Colonic mucosa (tissue), 4 donors: ENCODE measurements around the gene TSHR. TPM values are rescaled to one million over a fixed set of nuclear protein-coding genes. Genes with fewer than 3 reads are reported as not detected.
"Not testable (repeated sequence)": the region's sequence is repeated elsewhere in the genome, so short reads cannot be mapped to it uniquely, and the experiment has no call there.

Experiments
- DNase-seq: peaks from one replicate; pipeline ENCODE4 v3.0.0-alpha.2; 2020
- H3K27ac ChIP-seq: fragments of 200-600 bp; one replicate; pipeline ENCODE4 v1.8.0; 2021
- H3K27me3 ChIP-seq: fragments of 200-600 bp; one replicate; pipeline ENCODE4 v1.8.0; 2021
- H3K36me3 ChIP-seq: fragments of 200-600 bp; one replicate; pipeline ENCODE4 v1.8.0; 2021
- H3K4me1 ChIP-seq: fragments of 200-600 bp; one replicate; pipeline ENCODE4 v1.8.0; 2021; ENCODE audit warnings: mild to moderate bottlenecking
- H3K4me3 ChIP-seq: fragments of 200-600 bp; one replicate; pipeline ENCODE4 v1.8.0; 2021
- H3K9ac ChIP-seq, 2 donors: one replicate each; pipeline ENCODE4 v1.7.0; 2013; ENCODE audit warnings: control low read depth in 2 of 2, low read depth in 2 of 2, low read length in 2 of 2
- H3K9me3 ChIP-seq: fragments of 200-600 bp; one replicate; pipeline ENCODE4 v1.8.0; 2021
- intact Hi-C: fragments of 100-400 bp; cut with DNase I; formaldehyde crosslinking; loops from one replicate; pipeline ENCODE4 v1.14.1; 2022
- total RNA-seq, 2 donors: library from RNA; stranded (reverse); fragmentation: NEBNext Ultra II Directional in 1 of 2; extraction: Animal tissue kit (Norgen Biotek cat#: 25700) in 1 of 2; gene quantifications; one replicate each; pipeline ENCODE4 v1.2.1, GENCODE V29; 2021
- TF ChIP-seq, protein P1 (sequence below): fragments of 200-600 bp; IDR thresholded peaks from one replicate; pipeline ENCODE4 v1.8.0; 2022; ENCODE audit warnings: antibody characterized with exemption, mild to moderate bottlenecking
- donor health status: healthy.
- donor health status: DM: no; HTN: no; CAD: no.
- donor health status: DM: no; HTN: no; CAD: no.

Gene TSHR
- total RNA-seq, 2 donors from 2014 or later, result 0.11 to 0.25 TPM

DNA sequence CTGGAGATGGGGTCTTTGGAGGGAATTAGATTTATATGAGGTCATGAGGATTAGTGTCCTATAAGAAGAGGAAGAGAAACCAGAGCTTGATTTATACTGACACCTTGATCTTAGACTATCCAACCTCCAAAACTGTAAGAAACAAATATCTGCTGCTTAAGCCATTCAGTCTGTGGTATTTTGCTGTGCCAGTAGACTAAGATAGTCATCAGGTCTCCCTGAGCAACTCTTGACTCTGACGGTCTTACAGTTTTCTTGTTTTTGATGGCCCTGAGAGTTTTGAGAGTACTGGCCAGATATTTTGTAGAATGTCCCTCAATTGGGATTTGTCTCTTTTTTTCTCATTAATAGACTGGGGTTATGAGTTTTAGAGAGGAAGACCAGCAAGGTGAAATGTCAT, 51.7 kb downstream of the TSHR start:
- Histone ChIP-seq H3K9me3 (no peaks in the 10 kb centered on the region), H3K4me3 (no peak overlapping the region), H3K27ac (no peak overlapping the region), H3K27me3 (no peaks in the 10 kb centered on the region), H3K9ac (no peak overlapping the region), H3K4me1 (no peaks in the 10 kb centered on the region), H3K36me3 (no peaks in the 10 kb centered on the region)
- DNase-seq, result no peak
- intact Hi-C loops, result no loop called here
- TF ChIP-seq, protein P1, sequence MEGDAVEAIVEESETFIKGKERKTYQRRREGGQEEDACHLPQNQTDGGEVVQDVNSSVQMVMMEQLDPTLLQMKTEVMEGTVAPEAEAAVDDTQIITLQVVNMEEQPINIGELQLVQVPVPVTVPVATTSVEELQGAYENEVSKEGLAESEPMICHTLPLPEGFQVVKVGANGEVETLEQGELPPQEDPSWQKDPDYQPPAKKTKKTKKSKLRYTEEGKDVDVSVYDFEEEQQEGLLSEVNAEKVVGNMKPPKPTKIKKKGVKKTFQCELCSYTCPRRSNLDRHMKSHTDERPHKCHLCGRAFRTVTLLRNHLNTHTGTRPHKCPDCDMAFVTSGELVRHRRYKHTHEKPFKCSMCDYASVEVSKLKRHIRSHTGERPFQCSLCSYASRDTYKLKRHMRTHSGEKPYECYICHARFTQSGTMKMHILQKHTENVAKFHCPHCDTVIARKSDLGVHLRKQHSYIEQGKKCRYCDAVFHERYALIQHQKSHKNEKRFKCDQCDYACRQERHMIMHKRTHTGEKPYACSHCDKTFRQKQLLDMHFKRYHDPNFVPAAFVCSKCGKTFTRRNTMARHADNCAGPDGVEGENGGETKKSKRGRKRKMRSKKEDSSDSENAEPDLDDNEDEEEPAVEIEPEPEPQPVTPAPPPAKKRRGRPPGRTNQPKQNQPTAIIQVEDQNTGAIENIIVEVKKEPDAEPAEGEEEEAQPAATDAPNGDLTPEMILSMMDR, result no peak

DNA sequence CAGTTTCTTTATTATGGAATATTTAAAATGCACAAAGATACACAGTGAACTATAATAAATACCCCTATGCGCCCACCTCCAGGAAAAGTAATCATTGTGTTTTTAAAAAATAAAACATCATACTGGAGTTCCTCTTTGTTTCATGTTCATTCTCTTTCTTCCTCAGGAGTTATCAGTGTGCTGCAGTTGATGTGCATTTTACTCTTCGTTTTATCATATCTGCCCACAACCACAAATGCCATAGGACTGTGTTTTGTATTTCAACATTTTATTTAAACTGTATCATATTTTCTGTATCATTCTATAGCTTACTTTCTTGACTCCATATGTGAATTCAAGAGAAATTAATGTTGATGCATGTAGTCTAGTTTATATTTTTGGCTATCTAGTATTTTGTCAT, 53.9 kb downstream of the TSHR start:
- H3K4me3 ChIP-seq, result no peak overlapping the region
- intact Hi-C loops, result no loop called here
- H3K27me3 ChIP-seq, result no peaks in the 10 kb centered on the region
- no peaks in the 10 kb centered on the region for H3K4me1 ChIP-seq
- TF ChIP-seq, protein P1, result no peak
- H3K27ac ChIP-seq, result no peak overlapping the region
- no peaks in the 10 kb centered on the region for H3K36me3 ChIP-seq
- H3K9me3 ChIP-seq, result no peaks in the 10 kb centered on the region
- no peak overlapping the region for H3K9ac ChIP-seq
- no peak for DNase-seq

DNA sequence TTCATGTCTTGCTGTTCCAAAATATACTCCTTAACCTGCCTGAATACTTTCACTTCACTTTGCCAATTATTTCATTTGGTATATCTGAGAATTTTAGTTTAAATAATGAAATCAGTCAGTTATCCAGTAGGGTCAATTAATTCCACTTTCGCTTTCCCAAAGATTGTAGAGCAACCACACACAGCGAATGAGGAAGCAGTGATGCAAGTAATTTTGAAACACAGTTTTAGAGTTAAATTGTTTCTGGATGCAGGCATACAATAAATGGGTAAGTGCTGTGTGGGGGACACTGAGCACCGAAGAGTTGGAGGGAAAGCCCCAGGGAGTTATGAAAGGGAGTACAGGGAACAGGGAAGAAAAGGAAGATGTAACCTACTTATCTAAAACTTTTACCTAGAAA, 62.8 kb downstream of the TSHR start:
- no peak overlapping the region for H3K27ac ChIP-seq
- no peak overlapping the region for H3K9ac ChIP-seq
- no peaks in the 10 kb centered on the region for H3K9me3 ChIP-seq
- TF ChIP-seq, protein P1, result no peak
- H3K36me3 ChIP-seq, result no peaks in the 10 kb centered on the region
- intact Hi-C loops, result no loop called here
- DNase-seq, result no peak
- H3K4me3 ChIP-seq, result no peak overlapping the region
- H3K27me3 ChIP-seq, result no peaks in the 10 kb centered on the region
- no peaks in the 10 kb centered on the region for H3K4me1 ChIP-seq

DNA sequence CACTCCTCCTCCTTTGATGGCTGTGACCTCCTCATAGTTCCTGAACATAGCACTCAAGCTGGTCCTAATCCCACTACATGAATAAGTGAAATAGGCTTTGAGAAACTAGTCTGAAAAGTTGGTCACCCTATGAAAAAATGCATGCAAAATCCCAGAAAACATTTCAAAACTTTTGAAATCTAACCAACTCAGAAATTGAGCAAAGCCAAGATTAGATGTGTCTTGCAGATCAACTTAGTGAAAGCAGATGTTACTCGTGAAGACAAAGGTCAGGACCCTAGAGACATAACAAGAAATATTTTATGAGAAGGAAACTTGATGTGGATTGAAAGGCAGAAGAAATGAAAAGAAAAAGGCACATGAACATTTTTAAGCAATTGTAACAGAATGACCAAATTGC, 63.3 kb downstream of the TSHR start:
- Histone ChIP-seq H3K36me3 (no peaks in the 10 kb centered on the region), H3K4me1 (no peaks in the 10 kb centered on the region), H3K27me3 (no peaks in the 10 kb centered on the region), H3K27ac (no peak overlapping the region), H3K4me3 (no peak overlapping the region), H3K9ac (no peak overlapping the region), H3K9me3 (no peaks in the 10 kb centered on the region)
- DNase-seq, result no peak
- intact Hi-C loops, result no loop called here
- TF ChIP-seq, protein P1, result no peak

DNA sequence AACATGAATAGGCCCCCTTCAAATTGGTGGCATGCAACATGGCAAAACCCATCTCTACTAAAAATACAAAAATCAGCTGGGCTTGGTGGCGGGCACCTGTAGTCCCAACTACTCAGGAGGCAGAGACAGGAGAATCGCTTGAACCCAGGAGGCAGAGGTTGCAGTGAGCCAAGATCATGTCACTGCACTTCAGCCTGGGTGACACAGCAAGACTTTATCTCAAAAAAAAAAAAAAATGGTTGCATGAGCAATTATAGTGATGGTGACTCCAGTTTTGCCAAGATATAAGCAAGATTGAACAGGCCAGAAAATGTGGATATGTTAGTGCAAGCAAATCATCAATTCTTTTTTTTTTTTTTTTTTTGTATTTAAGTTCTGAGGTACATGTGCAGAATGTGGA, 63.7 kb downstream of the TSHR start:
- H3K36me3 ChIP-seq, H3K27me3 ChIP-seq, intact Hi-C loops, H3K9me3 ChIP-seq, H3K4me3 ChIP-seq, H3K9ac ChIP-seq, H3K27ac ChIP-seq, DNase-seq, H3K4me1 ChIP-seq: not testable (repeated sequence)

DNA sequence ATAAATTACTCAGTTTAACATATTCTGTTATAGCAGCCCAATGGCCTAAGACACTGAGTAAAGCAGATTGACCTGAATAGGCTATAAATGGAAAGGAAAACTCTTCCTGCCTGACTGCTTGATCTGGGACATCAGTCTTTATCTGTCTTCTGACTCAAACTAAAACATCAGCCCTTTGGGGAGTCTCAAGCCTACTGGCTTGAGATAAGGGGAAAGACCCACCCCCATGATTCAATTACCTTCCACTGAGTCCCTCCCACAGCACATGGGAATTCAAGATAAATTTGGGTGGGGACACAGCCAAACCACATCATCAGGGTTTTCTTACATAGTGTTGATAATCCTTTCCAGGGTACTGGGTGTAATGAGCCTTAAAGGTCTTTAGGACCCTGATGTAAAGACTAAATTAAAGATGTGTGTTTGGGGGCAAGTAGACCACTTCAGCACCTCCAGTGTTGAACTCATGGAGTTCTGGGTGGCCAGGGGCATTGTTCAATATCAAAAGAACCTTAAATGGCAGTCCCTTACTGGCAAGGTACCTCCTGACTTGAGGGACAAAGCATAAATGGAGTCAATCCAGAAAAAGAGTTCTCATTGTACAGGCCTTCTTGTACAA, 67.8 kb downstream of the TSHR start:
- intact Hi-C loops, result no loop called here
- TF ChIP-seq, protein P1, result no peak

More for the DNA sequence above, 67.8 kb downstream of the TSHR start:
- Histone ChIP-seq H3K27me3 (no peaks in the 10 kb centered on the region), H3K9me3 (no peaks in the 10 kb centered on the region), H3K4me1 (no peaks in the 10 kb centered on the region), H3K4me3 (no peak overlapping the region), H3K9ac (no peak overlapping the region), H3K27ac (no peak overlapping the region), H3K36me3 (no peaks in the 10 kb centered on the region)
- DNase-seq, result no peak
